OCI-LY3 (cell line): ENCODE measurements around the gene LUC7L3.

Source experiments
- CTCF ChIP-seq: fragments of 200-600, 300-600 bp; sonication (generic); IDR thresholded peaks from 2 replicates; pipeline ENCODE4 v1.5.1; 2014; ENCODE audit warnings: antibody characterized with exemption, low read length, low read depth
- EZH2phosphoT487 ChIP-seq: fragments of 200-600 bp; shearing (Covaris generic); IDR thresholded peaks from 2 replicates; pipeline ENCODE4 v1.6.1; 2018; ENCODE audit warnings: antibody characterized with exemption, mixed run types, low read depth

- TF ChIP-seq CTCF, result no peak
- no peak for TF ChIP-seq EZH2phosphoT487
These were observed 49.0 kb downstream of the LUC7L3 start for GRCh38 chr17:50768346-50768761.
